HL-60 (cell line): Measurements from ENCODE around the gene ADAMTS1.

Experiments used
- DNase-seq, 2 experiments: peaks; one replicate each; pipeline ENCODE4 v3.0.0-alpha.2; 2010 to 2020; ENCODE audit warnings: low read depth in 1 of 2, low spot score in 1 of 2
- H3K27ac ChIP-seq: fragments of 250-450 bp; sonication (Bioruptor Pico); replicated peaks from 2 replicates; pipeline ENCODE4 v1.5.1; 2020; ENCODE audit warnings: mild to moderate bottlenecking, moderate library complexity
- H3K27me3 ChIP-seq: fragments of 250-450 bp; sonication (Bioruptor Pico); 2 replicates; pipeline ENCODE4 v1.5.1; 2021; ENCODE audit warnings: mild to moderate bottlenecking, moderate library complexity; ENCODE audit not compliant: insufficient read depth, poor library complexity, severe bottlenecking
- H3K4me3 ChIP-seq: replicated peaks from 2 replicates; pipeline ENCODE4 v1.5.1; 2011; ENCODE audit warnings: mild to moderate bottlenecking, control low read depth, low read length; ENCODE audit not compliant: insufficient read depth
- CTCF ChIP-seq: IDR thresholded peaks from one replicate; pipeline ENCODE4 v1.5.1; 2011; ENCODE audit warnings: low read length, control low read depth, inconsistent platforms; ENCODE audit not compliant: insufficient read depth
- GABPA ChIP-seq: IDR thresholded peaks from 2 replicates; pipeline ENCODE4 v1.6.1; 2012; ENCODE audit warnings: low read depth
- POLR2AphosphoS5 ChIP-seq: IDR thresholded peaks from 2 replicates; pipeline ENCODE4 v1.6.1; 2012; ENCODE audit warnings: low read depth
- SPI1 ChIP-seq: IDR thresholded peaks from 2 replicates; pipeline ENCODE4 v1.6.1; 2012; ENCODE audit warnings: low read depth, mild to moderate bottlenecking, borderline replicate concordance
- TF ChIP-seq, protein P1 (sequence below): IDR thresholded peaks from 2 replicates; pipeline ENCODE4 v1.6.1; 2012; ENCODE audit warnings: low read depth; ENCODE audit not compliant: insufficient replicate concordance

The ADAMTS1 gene

DNA sequence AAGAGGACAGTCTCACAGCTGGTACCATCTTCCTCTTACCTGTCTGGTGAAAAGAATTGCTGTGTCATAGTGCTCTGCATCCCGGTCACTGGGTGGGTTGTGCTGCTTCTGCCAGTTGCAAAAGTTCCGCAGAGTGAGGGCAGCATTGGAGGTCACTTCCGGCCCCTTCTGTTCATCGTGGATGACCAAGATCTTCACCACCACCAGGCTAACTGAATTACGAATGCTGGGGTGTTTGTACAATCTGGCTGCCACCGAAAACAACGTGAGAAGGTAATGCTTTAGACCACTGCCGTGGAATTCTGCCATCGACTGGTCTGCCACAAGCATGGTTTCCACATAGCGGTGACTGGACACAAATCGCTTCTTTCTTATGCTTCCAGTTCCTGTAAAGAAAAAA lies 2.9 kb downstream of the ADAMTS1 start:
- H3K4me3 ChIP-seq = no peak overlapping the region
- DNase-seq = no peak
- H3K27ac ChIP-seq = no peak overlapping the region
- H3K27me3 ChIP-seq = peaks cover 45% of the 10 kb centered on the region
- TF ChIP-seq GABPA (no peak), CTCF (no peak), POLR2AphosphoS5 (no peak), SPI1 (no peak)
- TF ChIP-seq, protein P1, sequence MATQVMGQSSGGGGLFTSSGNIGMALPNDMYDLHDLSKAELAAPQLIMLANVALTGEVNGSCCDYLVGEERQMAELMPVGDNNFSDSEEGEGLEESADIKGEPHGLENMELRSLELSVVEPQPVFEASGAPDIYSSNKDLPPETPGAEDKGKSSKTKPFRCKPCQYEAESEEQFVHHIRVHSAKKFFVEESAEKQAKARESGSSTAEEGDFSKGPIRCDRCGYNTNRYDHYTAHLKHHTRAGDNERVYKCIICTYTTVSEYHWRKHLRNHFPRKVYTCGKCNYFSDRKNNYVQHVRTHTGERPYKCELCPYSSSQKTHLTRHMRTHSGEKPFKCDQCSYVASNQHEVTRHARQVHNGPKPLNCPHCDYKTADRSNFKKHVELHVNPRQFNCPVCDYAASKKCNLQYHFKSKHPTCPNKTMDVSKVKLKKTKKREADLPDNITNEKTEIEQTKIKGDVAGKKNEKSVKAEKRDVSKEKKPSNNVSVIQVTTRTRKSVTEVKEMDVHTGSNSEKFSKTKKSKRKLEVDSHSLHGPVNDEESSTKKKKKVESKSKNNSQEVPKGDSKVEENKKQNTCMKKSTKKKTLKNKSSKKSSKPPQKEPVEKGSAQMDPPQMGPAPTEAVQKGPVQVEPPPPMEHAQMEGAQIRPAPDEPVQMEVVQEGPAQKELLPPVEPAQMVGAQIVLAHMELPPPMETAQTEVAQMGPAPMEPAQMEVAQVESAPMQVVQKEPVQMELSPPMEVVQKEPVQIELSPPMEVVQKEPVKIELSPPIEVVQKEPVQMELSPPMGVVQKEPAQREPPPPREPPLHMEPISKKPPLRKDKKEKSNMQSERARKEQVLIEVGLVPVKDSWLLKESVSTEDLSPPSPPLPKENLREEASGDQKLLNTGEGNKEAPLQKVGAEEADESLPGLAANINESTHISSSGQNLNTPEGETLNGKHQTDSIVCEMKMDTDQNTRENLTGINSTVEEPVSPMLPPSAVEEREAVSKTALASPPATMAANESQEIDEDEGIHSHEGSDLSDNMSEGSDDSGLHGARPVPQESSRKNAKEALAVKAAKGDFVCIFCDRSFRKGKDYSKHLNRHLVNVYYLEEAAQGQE = no peak

GRCh38 chr21:26840912-26841311 lies 4.3 kb downstream of the ADAMTS1 start:
- Histone ChIP-seq H3K27ac (no peak overlapping the region), H3K4me3 (no peak overlapping the region), H3K27me3 (peaks cover 32% of the 10 kb centered on the region)
- TF ChIP-seq CTCF (no peak), GABPA (no peak), SPI1 (no peak), POLR2AphosphoS5 (no peak)
- TF ChIP-seq, protein P1 = no peak
- no peak for DNase-seq

DNA sequence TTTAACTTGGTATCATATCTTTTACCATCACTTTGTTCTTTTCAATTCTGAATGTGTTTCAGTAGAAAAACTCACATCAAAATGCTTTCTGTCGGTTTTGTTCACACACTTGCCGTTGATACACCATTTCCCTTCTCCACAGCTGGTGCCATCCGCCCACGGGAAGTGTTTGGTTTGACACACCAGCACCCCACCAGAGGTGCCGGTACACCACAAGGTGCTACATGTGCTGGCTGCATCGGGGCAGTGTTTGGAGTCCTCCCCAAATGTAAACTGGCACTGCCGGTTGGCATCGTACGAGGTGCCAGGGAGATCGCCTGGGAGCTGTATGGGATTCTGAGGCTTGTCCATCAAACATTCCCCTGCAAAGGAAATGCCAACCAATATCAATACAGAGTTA lies 5.0 kb downstream of the ADAMTS1 start:
- no peak for DNase-seq
- TF ChIP-seq POLR2AphosphoS5 = no peak
- TF ChIP-seq, protein P1 = no peak
- TF ChIP-seq GABPA = no peak
- no peak for TF ChIP-seq CTCF
- no peak for TF ChIP-seq SPI1
- no peak overlapping the region for H3K27ac ChIP-seq
- peaks cover 25% of the 10 kb centered on the region for H3K27me3 ChIP-seq
- no peak overlapping the region for H3K4me3 ChIP-seq
